VCaP (cell line): ENCODE results near the gene JPH3.

ENCODE experiments used
- H3K27ac ChIP-seq: fragments of 450-650 bp; 2 replicates; pipeline ENCODE4 v1.5.1; 2017
- TF ChIP-seq, protein P1 (sequence below): fragments of 450-650 bp; conservative IDR thresholded peaks from 2 replicates; pipeline ENCODE4 v1.5.1; 2017; ENCODE audit warnings: mild to moderate bottlenecking, moderate library complexity

JPH3 gene

DNA sequence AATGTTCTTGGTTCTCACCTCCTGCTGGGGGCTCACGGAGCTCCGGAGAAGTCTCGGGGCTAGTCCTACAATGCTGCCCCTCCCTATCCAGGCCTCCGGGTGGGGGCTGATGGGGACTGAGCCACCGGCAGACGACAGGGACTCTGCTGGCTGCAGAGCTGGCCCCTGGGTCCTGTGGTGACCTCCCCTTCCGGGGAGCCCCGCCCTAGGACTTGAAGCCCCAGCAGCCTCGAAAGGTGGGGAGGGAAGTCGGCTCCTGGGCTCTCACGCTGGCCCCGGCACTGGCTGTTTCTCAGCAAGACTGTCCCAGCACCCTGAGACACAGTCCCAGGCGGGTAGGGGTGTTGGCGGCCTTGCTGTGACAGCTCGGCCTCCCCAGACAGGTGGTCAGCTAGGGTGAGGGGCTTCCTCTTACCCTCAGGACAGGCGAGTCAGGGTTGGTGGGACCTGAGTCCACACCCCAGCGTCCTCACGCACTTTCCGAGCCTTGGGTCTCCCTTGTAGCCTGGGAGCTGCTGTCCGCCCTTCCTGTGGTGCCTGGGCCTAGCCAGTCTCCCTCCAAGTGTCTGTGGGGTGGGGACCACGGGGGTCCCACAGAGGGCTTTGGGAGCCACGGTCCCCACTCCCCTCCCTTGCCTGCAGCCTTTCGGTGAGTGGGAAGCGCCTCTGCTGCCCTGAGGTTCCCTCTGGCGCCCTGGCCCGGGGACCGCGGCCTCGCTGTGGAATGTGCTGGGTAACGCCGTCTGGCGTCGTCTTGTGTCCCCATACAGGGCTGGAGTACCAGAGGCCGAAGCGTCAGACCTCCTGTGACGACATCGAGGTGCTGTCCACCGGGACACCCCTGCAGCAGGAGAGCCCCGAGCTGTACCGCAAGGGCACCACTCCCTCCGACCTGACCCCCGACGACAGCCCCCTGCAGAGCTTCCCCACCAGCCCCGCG is 86.8 kb downstream of the JPH3 start:
- TF ChIP-seq, protein P1, sequence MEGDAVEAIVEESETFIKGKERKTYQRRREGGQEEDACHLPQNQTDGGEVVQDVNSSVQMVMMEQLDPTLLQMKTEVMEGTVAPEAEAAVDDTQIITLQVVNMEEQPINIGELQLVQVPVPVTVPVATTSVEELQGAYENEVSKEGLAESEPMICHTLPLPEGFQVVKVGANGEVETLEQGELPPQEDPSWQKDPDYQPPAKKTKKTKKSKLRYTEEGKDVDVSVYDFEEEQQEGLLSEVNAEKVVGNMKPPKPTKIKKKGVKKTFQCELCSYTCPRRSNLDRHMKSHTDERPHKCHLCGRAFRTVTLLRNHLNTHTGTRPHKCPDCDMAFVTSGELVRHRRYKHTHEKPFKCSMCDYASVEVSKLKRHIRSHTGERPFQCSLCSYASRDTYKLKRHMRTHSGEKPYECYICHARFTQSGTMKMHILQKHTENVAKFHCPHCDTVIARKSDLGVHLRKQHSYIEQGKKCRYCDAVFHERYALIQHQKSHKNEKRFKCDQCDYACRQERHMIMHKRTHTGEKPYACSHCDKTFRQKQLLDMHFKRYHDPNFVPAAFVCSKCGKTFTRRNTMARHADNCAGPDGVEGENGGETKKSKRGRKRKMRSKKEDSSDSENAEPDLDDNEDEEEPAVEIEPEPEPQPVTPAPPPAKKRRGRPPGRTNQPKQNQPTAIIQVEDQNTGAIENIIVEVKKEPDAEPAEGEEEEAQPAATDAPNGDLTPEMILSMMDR = no peak
- no peak overlapping the region for H3K27ac ChIP-seq

- H3K27ac ChIP-seq = no peak overlapping the region
- TF ChIP-seq, protein P1 = no peak
Measured at GRCh38 chr16:87689956-87690465, 87.7 kb downstream of the JPH3 start.

GRCh38 chr16:87690911-87691685 is 88.8 kb downstream of the JPH3 start:
- H3K27ac ChIP-seq = no peak overlapping the region
- TF ChIP-seq, protein P1 = no peak

DNA sequence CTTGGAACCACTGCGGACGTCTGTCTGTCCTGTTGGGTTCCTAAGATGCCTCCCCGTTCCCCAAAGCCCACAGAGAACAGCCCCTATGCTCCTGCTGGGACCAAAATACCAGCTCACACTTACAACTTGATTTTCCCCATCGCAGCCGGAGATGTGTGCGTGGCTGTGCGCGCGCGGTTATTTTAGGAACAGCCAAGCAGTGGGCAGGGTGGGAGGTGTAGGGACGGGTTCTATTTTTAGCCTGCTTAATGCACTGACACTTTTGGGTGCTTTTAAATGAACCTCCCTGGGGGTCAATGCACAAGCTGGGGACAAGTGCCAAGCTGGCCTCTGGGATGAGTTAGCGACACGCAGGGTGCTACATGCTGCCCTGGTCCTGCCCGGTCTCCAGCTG is 89.4 kb downstream of the JPH3 start:
- no peak overlapping the region for H3K27ac ChIP-seq
- TF ChIP-seq, protein P1 = no peak

DNA sequence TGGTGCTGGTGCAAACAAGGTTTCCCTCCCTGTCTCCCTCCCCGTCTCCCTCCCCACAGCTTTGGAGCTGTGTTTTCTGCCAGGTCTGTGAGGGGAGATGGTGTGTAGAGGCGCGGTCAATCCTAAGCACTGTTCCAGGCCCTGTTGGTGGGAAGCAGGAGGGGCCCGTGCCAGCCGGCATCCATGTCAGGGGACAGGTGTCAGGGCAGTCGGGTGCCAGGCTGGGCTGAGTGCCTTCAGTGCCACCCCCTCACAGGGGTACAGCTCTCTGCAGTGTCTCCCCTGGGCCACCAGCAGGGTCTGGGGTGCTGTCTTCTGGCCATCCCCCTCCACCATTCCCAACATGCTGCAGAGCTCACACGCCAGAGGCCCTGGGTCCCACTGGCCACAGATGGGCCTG is 89.9 kb downstream of the JPH3 start:
- H3K27ac ChIP-seq = no peak overlapping the region
- TF ChIP-seq, protein P1 = no peak

DNA sequence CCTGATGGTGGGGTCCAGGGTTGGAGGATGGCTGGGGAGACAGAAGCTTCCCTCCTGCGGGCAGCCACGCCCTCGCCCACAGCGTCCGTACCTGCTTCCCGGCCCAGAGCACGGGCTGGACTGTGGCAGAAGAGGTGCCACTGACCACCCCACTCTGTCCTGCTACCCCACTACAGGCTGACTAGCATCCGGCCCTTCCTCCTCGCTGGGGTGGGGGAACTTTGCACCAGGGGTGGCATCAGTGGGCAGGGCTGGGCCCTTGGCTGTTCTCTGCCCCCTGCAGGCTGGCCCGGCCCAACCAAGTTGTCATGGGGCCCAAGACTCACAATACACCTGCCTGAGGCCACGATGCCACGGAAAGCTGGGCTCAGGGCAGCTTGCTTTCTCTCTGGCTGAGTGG is 90.4 kb downstream of the JPH3 start:
- no peak overlapping the region for H3K27ac ChIP-seq
- TF ChIP-seq, protein P1 = no peak

GRCh38 chr16:87693827-87694226 is 91.5 kb downstream of the JPH3 start:
- H3K27ac ChIP-seq = no peak overlapping the region
- TF ChIP-seq, protein P1 = no peak
